NCI-H1694 treated with DMSO at 0.1 percent for 48 hours (cell line): Measurements from ENCODE around the gene TAOK3.
"Not testable (repeated sequence)": the region's sequence is repeated elsewhere in the genome, so short reads cannot be mapped to it uniquely, and the experiment has no call there.

Experiments
- DNase-seq: peaks from one replicate; lab custom pipeline; 2025; lab: John Stamatoyannopoulos, UW

Gene TAOK3

GRCh38 chr12:118137148-118137678, 235.5 kb downstream of the TAOK3 start:
- DNase-seq = no peak

DNA sequence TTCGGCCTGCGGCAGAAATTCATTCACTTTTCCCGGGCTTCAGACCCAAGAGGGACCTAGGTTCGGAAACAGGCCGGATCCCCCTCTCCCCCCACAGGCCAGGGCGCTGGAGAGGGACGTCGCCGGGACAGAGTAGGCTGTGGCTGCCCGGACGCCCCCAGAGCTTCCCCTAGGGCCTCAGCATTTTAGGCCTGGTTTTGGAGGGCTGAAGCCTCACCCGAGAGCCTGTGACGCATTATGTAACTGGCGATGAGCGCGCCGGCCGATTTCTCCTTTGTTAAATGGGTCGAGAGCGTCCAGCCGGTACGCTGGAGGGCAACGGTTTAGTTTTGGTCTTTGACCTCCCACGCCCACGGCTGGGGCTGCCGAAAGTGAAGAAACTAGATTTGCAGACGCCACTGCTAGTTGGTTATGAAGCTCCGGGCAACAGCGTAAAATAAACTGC, 236.1 kb downstream of the TAOK3 start:
- no peak for DNase-seq

GRCh38 chr12:118135788-118136558, 236.7 kb downstream of the TAOK3 start, which contains the start of gene PEBP1:
TSS of gene PEBP1 (plus strand) at chr12:118136124. CDS start at chr12:118136210, 86 bp downstream.
- DNase-seq = peak; percentile 77

GRCh38 chr12:118129436-118129835, 243.3 kb downstream of the TAOK3 start:
- DNase-seq = not testable (repeated sequence)

- no peak for DNase-seq
These were observed 244.8 kb downstream of the TAOK3 start for GRCh38 chr12:118127867-118128266.

GRCh38 chr12:118126119-118126757, 246.5 kb downstream of the TAOK3 start:
- no peak for DNase-seq

DNA sequence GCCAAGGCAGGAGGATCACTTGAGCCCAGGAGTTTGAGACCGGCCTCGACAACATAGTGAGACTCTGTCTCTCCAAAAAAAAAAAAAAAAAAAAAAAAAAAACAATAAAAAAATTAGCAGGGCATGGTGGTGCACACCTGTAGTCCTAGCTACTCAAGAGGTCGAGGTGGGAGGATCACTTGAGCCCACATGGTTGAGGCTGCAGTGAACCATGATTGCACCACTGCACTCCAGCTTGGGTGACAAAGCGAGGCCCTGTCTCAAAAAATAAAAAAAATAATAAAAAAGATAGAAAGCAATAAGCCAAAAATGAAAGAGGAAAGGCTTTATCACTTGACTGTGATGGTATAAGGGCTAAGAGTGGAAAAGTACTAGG, 247.0 kb downstream of the TAOK3 start:
- DNase-seq = no peak

GRCh38 chr12:118124333-118124874, 248.3 kb downstream of the TAOK3 start:
- no peak for DNase-seq

DNA sequence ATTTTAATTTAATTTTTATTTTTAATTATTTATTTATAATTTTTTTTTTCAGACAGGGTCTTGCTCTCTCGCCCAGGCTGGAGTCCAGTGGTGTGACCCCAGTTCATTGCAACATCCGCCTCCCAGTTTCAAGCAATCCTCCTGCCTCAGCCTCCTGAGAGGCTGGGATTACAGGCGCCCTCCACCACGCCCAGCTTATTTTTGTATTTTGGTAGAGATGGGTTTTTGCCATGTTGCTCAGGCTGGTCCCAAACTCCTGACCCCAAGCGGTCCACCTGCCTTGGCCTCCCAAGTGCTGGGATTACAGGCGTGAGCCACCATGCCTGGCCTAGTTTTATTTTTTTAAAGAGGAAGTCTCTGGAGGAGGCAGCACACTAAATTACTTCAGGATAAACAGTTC, 250.4 kb downstream of the TAOK3 start:
- no peak for DNase-seq

DNA sequence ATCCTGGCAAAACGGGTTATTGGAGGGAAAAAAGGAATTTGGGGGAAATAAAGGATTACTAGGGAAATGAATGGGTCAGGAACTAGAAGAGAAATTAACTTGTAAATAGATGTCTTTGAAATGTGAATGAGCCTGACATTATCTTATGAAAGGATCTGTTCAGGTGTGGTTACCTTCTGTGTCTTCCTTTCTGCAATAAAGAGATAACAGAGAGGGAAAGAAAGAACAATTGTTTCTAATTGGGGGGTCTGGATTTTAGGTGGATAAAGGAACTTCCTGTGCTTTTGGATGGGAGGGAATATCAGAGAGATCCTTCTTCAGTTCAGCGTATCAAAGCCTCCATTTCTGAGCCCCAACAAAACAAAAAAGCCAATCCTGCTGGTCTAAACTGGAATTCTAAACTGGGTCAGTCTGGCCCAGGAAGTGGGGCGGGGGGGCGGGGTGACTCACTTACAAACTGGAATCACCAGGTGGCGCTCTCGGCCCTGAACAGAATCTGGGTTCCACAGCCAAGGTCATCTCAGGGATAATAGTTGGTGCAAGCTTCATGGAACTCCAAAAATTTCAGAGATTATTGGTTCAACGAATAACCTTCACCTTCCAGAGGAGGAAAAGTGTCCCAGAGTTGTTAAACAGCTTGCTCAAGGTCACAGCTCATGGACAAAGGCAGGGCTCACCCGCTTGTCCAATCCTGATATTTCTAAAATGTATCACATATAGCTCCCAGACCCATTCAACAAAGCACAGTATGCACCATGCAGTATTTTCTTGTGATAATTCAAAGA, 251.9 kb downstream of the TAOK3 start:
- peak; percentile 35 for DNase-seq

GRCh38 chr12:118119449-118119879, 253.2 kb downstream of the TAOK3 start:
- DNase-seq = no peak

DNA sequence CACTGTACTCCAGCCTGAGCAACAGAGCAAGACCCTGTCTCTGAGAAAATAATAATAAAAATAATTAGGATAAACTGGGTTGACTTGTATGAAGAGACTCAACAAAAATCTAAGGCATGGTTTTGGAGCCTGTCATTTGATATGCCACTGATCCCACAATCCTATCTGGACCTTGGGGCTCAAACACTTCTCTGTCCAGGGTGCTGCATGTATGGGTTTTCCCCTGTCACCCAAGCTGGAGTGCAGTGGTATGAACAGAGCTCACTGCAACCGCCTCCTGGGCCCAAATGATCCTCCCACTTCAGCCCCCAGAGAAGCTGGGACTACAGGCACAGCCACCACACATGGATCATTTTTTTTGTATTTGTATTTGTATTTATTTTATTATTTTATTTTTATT, 263.6 kb downstream of the TAOK3 start:
- DNase-seq = no peak

DNA sequence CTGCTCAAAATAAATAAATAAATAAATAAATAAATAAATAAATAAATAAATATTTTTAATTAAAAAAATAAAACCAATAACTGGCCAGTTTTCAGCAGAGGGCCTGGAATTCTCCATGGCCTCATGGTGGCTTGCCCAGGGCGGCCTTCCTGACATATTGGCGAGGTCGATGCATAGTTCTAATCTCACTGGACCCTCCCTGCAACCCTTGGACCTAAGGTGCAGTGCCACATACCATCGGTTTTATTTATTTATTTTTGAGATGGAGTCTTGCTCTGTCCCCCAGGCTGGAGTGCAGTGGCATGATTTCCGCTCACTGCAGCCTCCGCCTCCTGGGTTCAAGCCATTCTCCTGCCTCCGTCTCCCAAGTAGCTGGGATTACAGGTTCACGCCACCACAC, 265.0 kb downstream of the TAOK3 start:
- no peak for DNase-seq

DNA sequence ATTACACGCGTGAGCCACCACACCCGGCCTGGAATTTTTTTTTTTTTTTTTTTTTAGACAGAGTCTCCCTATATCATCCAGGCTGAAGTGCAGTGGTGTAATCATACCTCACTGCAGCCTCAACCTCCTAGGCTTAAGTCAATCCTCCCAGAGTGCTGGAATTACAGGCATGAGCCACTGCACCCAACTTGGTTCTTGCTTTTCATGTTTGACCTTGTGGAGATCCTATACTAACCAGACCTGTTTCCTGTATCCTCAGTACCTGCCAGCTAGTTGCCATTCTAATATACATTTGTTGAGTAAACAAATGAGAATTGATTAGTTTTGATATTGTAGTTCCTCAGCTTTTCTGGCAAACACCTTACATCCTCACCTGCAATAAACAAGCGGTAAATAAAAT, 265.7 kb downstream of the TAOK3 start:
- no peak for DNase-seq

DNA sequence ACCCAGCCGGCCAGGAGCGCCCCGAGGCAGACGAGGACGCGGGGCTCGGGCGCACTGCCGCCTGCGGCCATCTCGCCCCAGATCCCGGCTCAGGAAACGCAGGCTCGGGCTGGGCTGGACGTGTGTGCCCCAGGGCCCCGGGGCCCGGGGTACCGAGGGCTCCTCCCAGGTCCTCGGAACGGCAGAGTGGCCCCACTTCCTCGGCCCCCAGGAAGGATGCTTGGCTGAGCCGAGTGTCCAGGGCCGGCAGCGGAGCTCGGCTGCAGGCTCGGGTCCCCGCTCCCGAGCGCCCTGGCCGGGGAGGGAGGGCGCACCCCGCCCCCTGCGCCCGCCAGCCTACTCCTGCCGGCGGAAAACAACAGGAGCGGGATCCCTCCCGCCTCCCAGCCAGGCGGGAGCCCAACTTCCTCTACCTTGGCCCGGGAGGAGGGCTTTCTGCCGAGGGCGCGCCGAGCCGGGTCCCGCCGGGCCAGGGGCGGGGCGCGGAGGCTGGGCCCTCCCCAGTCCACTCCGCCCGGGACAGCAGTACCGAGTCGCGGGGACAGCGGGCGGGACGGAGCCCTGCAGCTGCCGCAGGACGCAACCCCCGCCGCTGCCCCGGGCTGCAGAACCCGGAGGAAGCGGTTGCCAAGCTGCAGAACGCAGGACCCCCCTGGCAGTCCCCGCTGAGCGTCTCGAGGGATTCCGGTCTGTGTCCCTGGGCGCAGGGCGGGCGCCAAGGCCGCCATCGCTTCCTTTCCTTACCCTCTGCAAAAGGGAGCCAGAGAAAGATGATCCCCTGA, 268.9 kb downstream of the TAOK3 start, which contains the start of gene VSIG10:
TSS of gene VSIG10 (minus strand) at position 411 of the 782 bp plus-strand sequence. CDS start at position 71, 340 bp downstream.
- peak; percentile 35 for DNase-seq

- peak; percentile 17 for DNase-seq
These were observed 269.5 kb downstream of the TAOK3 start for GRCh38 chr12:118103201-118103600.

DNA sequence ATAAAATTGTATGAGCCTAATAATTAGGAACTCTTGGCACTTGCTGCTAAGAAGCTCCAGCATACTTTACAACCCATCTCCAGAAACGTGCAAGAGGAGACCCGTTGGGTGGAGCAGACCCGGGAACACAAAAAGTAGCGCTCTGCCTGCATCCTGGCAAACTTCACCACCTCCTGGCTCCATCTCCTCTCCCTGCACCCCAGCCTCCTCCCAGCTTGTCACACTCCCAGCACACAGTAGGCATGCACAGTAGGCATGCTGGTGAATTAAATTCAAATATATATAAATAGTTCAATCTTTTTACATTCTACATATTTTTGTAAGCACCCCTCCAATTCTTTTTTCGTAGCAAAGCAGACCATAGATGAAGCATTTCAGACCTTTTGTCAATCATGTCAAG, 270.1 kb downstream of the TAOK3 start:
- DNase-seq = no peak

DNA sequence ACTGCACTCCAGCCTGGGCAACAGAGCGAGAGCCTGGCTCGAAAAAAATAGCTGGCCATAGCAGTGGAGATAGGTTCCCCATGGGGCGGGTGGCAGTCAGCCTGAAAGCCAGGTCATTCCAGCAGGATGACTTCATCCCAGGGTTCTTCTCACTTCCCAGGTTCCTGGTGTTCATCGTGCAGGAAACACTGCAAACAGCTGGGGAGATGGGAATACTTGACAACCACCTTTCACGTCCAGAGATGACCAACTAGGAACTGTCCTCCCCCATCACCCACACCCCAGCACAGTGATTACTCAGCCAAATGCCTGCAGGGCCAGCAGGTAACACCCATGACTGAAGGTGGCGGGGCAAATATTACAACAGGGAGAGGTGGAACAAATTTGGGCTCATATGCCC, 270.6 kb downstream of the TAOK3 start:
- DNase-seq = no peak

- DNase-seq = no peak
These were observed 271.7 kb downstream of the TAOK3 start for GRCh38 chr12:118101051-118101450.
